Retina (tissue), 1 donor: Measurements from ENCODE around the gene CD300LF.
A peak's percentile ranks its signal among the peaks of the same experiment; 100 is the strongest.

Source experiments
- DNase-seq: peaks from one replicate; pipeline ENCODE4 v3.0.0-alpha.2; 2016

The CD300LF gene

DNA sequence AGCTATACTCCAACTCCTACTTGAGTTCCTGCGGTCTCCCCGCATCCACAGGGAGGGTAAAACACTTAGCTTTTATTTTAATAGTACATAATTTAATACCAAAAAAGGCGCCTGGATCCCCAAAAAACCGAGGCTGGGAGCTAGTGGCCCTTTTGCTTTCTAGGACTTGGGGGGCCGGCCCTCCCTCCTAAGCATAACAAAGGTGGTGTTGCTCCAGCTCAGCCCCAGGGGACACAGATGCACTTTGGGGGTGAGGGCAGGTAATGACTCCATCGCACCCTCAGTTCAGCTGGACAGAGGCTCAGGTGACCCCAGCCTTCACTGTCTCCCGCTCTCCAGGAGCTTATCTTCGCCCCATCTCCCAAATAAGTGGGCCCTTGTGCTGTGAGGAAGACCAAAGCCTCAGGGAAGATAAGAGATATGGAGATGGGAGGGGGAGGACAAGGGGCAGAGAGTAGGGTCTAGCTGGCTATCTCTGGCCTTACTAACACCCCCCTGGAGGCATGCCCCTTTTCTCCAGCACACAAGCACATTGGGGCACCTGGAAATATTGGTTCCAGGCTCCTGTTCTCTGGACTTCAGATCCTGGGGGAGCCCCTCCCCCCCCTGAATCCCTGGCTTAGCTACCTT, 32.9 kb upstream of the CD300LF start:
- DNase-seq = no peak

DNA sequence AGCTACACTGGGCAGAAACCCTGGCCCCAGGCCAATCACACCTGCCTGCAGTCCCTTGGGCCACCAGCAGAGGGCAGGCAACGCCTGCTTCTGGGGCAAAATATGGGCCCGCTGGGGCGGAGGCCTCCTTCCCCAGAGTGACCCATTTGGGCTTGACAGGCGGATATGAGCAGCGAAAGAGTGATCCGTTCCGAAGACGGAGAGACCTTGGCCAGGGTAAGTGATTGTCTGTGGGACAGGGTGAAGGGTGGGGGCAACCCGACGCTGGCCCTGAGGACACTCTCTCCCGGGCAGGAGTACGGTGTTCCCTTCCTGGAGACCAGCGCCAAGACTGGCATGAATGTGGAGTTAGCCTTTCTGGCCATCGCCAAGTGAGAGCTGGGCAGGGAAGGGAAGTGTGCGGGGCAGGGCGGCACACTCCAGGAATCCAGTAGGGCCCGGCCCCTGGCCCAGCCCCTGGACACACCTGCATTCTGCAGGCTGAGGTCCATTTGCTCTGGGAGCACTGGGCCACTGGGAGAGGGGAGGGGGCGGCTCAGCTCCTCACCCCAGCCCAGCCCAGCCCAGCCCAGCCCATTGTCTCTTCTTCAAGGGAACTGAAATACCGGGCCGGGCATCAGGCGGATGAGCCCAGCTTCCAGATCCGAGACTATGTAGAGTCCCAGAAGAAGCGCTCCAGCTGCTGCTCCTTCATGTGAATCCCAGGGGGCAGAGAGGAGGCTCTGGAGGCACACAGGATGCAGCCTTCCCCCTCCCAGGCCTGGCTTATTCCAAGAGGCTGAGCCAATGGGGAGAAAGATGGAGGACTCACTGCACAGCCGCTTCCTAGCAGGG, 32.2 kb upstream of the CD300LF start:
- DNase-seq = peak; percentile 87

DNA sequence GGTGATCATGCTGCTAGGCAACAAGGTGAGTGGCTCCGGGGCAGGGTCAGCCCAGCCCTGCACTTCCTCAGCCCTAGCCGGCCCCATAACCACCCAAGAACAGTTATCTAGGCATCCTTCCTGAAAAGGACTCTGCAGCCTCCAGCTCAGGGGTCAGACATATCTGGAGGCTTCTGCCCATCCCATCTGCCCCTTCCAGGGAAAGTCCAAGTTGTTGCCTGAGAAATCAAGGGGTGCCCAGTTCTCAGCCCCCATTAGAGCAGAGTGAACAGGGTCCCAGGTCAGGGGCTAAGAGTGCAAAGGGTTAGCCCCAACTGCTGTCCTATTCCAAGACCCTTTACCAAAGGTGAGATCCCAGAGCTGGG, 31.6 kb upstream of the CD300LF start:
- no peak for DNase-seq

DNA sequence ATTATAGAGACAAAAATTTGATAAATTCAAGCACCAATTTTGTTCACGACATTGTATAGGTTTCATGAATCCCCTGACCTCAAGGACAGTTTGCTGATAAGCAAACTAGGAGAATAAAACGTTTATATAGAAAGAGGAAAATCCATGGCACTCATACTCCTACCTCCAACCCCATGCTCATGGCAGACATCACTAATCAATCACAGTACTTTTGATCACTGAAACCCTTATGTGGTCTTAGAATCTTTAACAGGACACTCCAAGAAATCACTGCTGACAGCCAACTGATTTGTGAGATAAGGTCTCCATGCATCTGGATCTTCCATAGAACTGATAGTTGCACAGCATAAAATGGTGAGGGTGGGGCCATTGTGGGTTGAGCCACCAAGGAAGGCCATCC, 31.0 kb upstream of the CD300LF start:
- DNase-seq = no peak

DNA sequence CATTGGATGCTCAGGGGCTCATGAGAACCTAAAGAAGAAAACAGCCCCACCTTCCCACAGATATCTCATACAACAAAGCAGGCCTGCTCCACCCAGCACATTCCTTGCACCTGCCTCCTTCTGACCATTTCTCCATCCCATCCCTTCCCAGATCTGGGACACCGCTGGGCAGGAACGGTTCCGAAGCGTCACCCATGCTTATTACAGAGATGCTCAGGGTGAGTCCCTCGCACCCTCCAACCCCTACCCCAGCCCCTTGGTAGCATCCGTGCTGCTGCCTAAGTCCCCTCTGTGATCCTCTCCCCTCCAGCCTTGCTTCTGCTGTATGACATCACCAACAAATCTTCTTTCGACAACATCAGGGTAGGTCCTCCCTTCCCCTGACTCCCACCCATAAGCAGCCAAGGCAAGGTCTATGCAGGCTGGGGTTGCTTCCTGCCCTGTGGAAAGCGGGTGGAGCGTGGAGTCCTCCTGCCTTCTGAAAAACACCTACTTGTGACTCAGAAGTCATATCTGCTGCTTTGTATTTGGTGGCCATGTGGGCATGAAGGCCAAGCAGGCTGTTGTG, 30.3 kb upstream of the CD300LF start:
- DNase-seq = no peak

DNA sequence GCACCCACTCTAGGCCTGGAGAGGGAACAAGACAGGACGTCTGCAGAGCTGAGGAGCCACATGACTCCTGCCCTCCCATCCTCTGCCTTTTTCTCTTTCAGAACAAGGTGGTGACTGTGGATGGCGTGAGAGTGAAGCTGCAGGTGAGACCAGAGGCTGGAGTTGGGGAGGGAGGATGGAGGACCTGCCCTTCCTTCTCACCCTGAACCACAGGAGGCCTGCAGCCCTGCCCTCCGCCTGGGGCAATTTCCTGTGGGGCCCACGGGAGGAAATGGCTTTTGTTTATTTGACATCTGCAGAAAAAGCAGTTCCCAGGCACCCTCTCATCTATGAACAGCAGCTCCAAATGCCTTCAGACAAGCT, 29.4 kb upstream of the CD300LF start:
- no peak for DNase-seq

DNA sequence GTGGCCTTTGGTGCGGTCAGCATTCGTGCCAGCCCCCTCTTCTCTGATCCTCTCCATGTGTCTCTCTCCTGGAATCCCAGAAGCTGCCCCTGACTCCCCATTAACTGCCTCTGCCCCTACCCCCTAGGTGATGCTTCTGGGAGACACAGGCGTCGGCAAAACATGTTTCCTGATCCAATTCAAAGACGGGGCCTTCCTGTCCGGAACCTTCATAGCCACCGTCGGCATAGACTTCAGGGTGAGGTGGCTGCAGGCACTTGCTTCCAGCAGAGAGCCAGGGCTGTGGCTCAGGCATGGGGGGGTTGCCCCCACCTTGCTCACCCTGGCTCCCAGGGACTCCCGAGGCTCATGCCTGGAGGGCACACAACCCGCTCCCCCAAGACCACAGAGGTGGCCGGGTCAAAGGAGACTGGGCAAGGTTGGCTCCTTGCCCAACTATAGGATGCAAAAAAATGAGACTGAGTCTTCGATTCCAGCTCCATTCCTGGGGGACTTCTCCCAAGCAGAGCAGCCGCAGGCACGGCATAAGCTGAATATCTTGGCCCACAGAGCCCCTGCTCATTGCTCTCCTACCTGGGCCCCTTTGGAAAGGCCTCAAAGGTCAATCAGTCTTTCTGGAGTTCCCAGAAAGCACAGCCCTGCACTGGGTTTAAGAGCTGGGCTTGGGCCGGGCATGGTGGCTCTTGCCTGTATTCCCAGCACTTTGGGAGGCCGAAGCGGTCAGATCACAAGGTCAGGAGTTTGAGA, 28.1 kb upstream of the CD300LF start:
- no peak for DNase-seq

DNA sequence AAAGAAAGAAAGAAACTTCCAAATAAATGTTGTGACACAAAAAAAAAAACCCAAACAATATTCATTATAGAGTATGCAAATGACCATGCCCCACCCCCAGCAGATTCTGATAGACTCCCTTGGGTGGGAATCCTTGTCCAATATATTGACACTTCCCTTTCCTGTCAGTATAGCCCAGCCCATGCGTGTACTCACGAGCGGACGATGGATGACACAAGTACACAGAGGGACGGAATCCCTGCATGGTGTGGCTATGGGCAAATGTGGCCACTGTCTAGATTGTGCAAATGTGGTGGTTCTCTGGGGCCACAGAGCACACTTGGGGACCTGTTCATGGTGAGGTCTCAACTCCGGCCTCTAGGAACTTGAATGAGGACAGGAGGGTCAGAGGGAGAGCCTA, 27.4 kb upstream of the CD300LF start:
- no peak for DNase-seq

DNA sequence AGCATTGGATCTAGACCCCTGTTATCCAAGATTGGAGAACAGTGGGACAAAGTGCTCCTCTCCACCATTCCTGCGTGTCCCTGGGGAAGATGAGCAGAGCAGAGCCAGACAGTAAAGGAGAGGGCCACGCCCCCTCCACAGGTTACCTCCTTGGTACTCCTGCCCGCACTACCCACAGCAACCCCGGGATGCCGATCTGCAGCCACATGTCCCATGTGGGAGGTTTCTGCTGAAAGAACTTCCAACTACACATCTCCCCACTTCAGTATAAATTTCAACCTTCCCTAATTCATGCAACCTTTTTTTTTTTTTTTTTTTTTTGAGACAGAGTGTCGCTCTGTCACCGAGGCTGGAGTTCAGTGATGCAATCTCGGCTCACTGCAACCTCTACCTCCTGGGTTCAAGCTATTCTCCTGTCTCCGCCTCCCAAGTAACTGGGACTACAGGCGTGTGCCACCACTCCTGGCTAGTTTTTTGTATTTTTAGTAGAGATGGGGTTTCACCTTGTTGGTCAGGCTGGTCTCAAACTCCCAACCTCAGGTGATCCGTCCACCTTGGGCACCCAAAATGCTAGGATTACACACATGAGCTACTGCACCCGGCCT, 26.6 kb upstream of the CD300LF start:
- DNase-seq = no peak

DNA sequence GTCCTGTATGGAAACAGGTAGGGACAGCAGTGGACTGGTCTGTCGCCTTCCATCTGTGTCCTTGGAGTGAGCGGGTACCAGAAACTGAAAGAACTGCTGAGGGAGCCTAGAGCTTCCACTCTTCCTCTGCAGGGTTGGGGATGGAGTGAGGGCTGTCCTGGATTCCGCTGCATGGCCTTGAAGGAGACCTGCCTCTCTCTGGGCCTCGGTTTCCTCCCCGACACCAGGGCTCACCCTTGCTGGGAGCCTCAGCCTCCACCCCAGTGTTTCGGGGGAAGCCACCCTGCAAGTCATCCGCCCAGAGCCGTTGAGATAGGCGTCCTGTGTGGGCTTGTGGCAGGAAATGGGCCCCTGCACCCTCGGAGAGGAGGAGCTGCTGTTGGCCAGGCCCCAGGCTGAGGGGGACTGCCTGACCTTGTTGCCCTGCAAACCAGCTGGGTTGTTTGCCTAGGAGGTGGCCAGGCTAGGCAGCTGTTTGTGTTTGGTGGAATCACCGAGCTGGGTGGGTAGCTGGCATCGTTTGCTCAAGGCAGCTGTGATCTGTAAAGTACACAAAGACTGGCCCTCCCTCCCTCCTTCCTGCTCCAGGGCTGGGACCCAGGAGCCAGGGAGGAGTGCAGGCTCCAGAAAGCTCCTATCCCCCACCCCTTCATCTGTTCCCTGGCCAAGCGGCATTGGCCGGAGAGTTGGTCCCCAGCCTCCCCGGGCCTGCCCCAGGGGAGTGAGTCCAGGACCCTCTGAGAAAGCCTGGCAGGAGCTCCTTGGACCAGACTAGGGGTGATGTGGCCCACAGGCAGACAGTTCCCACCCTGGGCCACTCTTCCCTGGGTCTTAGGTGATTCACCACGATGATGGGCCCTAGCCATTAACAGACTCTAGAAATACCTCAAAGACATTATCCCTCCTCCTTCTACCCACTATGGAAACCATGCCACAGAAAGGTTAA, 25.6 kb upstream of the CD300LF start:
- no peak for DNase-seq

DNA sequence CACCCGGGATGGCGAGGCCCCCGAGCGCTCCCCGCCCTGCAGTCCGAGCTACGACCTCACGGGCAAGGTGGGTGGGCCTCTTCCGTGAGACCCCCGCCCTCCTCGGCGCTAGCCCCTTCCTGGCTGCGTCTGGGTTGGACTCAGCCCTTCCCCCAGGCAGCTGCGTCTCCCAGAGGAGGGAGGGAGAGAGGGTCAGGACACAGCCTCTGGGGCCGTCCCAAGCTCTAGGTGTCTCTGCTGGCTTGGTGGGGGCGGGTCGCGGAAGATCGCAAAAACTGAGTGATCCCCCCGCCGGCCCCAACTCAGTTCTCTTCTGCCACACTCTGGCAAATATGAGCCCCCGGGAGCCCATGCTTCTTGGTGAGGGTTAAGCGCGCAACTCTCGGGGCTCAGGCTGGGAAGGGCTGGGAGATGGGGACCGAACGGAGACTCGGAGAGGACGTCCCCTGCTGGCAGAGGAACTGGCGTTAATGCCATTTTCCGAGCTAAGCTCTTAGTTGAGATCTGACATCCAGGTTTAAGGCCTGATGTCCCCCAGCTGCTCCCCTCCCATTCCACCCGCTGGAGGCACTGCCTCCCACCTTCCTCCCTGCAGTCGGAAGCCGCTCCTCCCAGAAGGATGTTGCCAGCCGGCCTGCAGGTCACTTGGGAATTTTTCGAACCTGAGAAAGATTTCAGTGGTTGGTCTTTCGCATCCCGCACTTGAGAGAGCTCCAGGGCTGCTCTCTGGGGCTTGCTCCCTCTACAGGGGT, 24.8 kb upstream of the CD300LF start:
- peak; percentile 59 for DNase-seq

DNA sequence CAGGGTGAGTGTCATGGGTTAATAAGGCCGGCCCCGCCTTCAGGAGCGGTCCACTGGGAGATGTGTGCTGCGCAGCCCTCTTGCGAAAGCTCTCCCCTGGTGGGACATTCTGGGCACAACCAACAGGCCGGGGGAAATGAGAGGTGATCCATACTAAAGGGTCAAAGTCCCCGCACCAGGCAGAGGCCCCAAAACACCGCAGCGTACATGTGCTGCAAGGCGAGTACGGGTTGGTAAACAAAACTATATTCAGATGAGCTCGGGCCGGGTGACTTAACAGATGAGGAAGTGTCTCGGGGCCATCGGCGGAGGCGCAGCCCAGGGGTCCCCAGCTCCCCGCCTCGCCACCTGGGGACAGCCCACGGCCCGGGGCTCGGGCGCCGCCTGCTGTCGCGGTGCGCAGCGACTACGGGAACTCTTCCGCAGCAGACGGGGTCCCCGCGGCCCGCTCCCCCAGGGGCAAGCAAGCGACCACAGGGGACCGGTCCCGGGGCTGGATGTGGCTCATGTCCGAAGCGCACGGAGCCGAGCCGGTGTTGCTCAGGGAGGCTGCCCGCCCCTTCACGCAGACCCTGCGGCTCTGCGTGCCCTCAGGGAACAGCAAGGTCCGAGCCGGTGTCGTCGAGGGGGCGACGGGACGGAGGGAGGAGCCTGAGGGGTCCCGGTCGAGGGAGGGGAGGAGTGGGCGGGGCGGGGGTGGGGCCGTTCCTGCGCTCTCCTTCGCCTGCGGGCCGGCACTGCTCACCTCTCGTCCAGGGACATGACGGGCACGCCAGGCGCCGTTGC, 24.0 kb upstream of the CD300LF start, which contains the start of gene RAB37:
Gene RAB37, plus strand, starts transcription at position 744 of the 786 bp plus-strand sequence. Its CDS starts 17 bp downstream, at position 761.
- peak; percentile 64 for DNase-seq

DNA sequence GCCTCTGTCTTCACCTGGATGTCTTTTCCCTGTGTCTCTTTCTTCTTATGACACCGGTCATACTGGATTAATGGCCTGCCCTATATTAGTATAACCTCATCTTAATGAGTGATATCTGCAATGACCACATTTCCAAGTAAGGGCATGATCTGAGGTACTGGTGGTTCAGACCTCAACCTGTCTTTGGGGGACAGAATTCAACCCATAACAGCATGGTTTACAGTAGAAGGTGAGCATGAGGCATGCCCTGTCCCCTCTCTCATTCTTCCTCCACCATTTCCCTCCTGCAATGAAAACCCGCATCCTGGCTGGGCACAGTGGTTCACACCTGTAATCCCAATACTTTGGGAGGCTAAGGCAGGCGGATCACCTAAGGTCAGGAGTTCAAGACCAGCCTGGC, 21.5 kb upstream of the CD300LF start:
- DNase-seq = no peak

DNA sequence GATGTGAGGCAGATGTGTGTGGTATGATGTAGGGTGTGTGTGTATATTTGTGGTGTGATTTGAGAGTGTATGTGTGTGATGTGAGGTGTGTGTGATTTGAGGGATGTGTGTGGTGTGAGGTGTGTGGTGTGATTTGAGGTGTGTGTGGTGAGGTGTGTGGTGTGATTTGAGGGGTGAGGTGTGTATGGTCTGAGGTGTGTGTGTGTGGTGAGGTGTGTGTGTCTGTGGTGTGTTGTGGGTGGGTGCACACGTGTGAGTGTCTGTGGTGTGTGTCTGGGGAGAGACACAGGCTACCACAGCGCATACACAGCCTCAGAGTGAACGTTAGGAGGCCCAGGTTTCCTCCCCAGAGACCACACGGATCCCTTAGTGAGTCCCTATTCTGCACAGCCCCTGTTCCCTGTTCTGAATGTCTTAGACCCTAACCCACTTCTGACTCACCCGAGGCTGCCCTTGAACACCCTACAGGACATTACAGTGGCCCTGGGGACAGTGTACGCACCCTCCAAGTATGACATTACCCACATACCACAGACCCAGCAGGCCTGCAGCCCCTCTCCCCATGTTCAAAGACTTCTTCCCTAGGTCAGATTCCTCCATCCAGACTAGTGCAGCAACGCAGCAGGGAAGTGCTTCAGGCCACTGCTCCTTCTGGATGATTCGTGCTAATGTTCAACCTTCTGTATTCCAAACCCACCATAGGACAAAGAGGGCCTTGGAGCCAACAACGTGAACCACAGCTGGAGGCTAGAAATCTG, 20.8 kb upstream of the CD300LF start:
- DNase-seq = no peak

DNA sequence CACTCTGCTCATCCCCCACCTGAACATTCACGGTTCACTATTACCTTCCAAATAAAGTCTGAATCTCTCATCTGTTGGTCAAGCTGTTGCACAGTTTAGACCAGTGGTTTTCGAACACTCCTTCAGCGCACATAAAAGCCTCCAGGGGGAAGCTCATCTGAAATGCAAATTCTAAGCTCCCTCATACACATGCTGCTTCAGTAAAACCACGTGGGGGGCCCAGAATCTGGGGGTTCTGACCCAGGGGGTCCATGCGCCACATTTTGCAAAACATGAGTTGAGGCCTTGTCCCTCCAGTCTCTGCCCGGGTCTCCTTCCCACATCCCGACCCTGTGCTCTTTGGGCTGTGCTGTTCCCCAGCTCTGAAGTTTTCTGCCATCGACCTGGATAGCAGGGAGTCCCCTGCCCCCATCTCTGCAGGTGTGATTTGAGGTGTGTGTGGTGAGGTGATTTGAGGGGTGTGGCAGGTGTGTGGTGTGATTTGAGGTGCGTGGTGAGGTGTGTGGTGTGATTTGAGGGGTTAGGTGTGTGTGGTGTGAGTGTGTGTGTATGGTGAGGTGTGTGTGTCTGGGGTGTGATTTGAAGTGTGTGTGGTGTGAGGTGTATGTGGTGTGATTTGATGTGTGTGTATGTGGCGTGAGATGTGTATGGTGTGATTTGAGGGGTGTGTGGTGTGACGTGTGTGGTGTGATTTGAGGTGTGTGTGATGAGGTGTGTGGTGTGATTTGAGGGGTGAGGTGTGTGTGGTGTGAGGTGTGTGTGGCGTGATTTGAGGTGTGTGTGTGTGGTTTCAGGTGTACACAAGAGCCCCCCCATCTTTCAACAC, 19.5 kb upstream of the CD300LF start:
- DNase-seq = no peak

DNA sequence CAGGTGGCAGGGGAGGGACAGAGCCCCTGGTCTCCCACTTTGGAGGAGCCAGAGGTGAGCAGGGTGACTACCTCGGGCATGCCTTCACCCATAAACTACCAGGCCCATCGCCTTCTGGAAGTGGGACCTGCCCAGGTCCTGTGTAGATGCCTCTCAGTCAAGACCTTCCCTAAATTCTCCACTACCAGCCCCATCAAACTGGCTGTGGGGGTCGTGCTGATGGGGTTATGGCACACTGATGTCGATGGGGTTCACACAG, 18.6 kb upstream of the CD300LF start:
- DNase-seq = no peak

DNA sequence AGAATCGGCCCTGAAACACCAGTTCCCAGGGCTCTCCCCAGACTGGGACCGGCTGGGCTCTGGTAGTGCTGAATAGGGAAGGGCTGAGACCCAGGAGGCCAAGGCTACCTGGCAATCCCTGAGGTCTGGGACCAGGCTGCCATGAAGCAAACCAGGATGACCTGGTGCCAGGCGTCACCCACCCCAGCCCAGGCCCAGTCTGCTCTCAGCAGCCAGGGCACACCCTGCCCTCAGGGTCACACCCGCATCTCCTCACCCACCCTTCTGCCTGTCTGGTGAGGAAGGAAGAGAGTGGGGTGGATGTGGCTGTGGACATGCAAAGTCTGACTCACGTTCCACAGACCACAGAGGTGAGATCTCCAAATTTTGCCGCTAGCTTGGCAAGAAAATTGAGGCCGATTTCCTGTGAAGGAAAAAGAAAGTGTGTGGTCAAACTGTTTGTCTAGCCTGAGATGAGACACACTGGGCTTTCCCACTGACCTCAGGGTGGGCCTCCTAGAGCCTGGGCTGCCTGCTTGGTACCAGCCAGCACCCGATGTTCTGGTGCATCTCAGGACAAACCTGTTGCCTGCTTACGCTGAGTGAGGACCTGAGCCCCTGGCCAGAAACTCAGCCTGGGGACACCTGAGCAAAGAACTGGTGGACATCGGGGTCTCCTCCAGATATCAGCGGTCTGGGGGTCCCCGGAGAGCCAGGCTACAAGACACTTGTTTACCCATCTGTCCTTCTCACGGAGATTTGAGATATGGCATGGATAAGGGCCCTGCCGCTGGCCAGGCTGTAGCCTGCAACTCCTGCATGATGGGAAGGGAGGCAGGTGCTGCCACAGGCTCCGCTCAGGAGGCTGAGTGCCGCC, 18.0 kb upstream of the CD300LF start:
- no peak for DNase-seq

DNA sequence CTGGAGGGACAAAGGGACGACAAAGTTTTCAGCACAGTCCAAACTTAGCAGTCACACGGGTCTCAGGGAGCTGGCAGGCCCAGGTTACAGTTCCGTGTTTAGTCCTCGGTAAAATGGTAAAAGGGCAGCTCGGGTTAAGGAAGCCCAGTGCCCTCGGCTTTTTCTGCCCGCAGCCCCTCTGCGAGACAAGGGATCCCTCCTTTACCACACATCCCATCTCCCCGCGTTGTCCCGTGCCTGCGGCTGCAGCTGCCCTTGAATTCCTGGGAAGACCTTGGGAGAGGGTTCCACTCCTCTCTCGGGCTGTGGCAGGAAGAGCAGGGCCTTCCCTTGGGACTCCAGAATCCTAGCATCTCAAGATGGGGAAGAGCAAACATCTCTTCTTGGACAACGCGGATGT, 17.1 kb upstream of the CD300LF start:
- DNase-seq = no peak
